Body of pancreas (tissue), 4 donors: Measurements from ENCODE around the gene CYP11A1.

ENCODE experiments used
- CTCF ChIP-seq, 7 experiments: fragments of 450-650 bp in 4 of 7; fragments of 200-600 bp in 3 of 7; sonication (generic) in 3 of 7; IDR thresholded peaks; one replicate each; pipeline ENCODE4 v1.5.1; 2016 to 2019; ENCODE audit warnings: antibody characterized with exemption in 7 of 7
- POLR2A ChIP-seq, 3 donors: fragments of 450-650 bp; IDR thresholded peaks; one replicate each; pipeline ENCODE4 v1.6.1; 2016; ENCODE audit warnings: antibody characterized with exemption in 3 of 3, mild to moderate bottlenecking in 2 of 3

- no peak for TF ChIP-seq CTCF (IDR thresholded peaks at IDR 0.05)
- TF ChIP-seq POLR2A (IDR thresholded peaks at IDR 0.05) = no peak
Observed at GRCh38 chr15:74332611-74333010, 34.8 kb downstream of the CYP11A1 start.
